Measurements from ENCODE around the gene PHOSPHO2. TPM values are rescaled to one million over a fixed set of nuclear protein-coding genes. Genes with fewer than 3 reads are reported as not detected.

The PHOSPHO2 gene, protein sequence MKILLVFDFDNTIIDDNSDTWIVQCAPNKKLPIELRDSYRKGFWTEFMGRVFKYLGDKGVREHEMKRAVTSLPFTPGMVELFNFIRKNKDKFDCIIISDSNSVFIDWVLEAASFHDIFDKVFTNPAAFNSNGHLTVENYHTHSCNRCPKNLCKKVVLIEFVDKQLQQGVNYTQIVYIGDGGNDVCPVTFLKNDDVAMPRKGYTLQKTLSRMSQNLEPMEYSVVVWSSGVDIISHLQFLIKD
- 1.7 to 3.8 TPM (median 2.6 TPM) in 5 replicates for total RNA-seq (2022; extraction: Qiagen RNA extraction)

DNA sequence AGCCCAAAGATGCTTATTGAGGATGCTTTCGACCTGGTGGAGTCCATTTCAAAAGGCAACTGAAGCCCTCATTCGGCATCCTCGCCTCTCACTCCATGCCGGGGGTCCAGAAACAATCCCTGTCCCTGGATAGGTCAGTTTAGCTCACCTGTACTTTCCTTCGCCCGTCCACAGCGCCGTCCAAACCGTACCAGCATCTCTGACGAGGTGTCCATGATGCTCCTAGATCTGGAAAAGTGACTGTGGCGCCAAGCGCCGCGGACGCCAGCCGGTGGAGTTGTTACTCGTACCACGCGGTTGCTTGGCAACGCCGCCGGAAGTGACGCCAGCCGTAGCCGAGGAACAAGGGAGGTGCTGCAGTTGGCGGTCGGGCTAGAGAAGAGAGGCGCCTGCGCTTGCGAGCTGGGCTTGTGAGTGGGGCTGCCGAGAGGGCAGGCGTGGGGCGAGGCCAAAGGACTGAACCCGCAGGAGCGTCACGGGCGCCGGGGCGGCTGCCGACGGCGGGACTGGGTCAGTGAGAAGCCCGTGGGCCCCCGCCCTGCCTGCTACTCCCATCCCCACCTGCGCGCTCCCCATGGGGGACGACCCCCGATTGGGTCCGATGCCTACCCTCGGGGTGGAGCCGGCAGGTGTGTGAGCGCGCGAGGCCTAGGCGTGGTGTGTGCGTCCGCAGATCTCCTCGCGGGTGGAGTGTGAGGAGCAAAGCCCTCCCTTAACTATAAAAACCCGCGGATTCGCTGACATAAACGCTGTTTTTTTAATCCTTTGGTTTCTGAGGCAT is at the start of gene PHOSPHO2, which contains the start of gene CFAP210:
TSS of gene PHOSPHO2 (plus strand) at position 357 of the 781 bp plus-strand sequence. CDS start 6,503 bp downstream, outside the sequence.
TSS of gene CFAP210 (minus strand) at position 293 of the 781 bp plus-strand sequence. CDS start at position 215, 78 bp downstream.

Other genes with a start within 250 kb of the PHOSPHO2 start
- gene BBS5, start 215.0 kb upstream of the PHOSPHO2 start, total RNA-seq (2022; extraction: Qiagen RNA extraction), result 4.4 to 5.8 TPM (median 5.0 TPM) in 5 replicates
- 0.11 to 0.21 TPM (median 0.16 TPM) in 5 replicates for gene KLHL41, start 184.8 kb upstream of the PHOSPHO2 start, total RNA-seq (2022; extraction: Qiagen RNA extraction)
- gene FASTKD1, start 120.6 kb upstream of the PHOSPHO2 start, total RNA-seq (2022; extraction: Qiagen RNA extraction), result 20.3 to 24.1 TPM (median 23.6 TPM) in 5 replicates
- 34.4 to 48.4 TPM (median 44.7 TPM) in 5 replicates for gene PPIG, start 110.1 kb upstream of the PHOSPHO2 start, total RNA-seq (2022; extraction: Qiagen RNA extraction)
- gene CFAP210, start 64 bp upstream of the PHOSPHO2 start, total RNA-seq (2022; extraction: Qiagen RNA extraction), result 0.22 to 0.77 TPM (median 0.40 TPM) in 5 replicates
- 6.6 to 10.0 TPM (median 8.2 TPM) in 5 replicates for gene KLHL23, start 39.4 kb downstream of the PHOSPHO2 start, total RNA-seq (2022; extraction: Qiagen RNA extraction)
- gene SSB, start 104.4 kb downstream of the PHOSPHO2 start, total RNA-seq (2022; extraction: Qiagen RNA extraction), result 138 to 174 TPM (median 143 TPM) in 5 replicates
- gene METTL5, start 130.4 kb downstream of the PHOSPHO2 start, total RNA-seq (2022; extraction: Qiagen RNA extraction), result 76.3 to 105 TPM (median 86.9 TPM) in 5 replicates
- gene UBR3, start 133.0 kb downstream of the PHOSPHO2 start, total RNA-seq (2022; extraction: Qiagen RNA extraction), result 8.4 to 13.4 TPM (median 10.6 TPM) in 5 replicates

Measured in A549 treated with dexamethasone at 1 μM for 4 hours (cell line).